Measurements from ENCODE around the gene CTRL.

CTRL gene

DNA sequence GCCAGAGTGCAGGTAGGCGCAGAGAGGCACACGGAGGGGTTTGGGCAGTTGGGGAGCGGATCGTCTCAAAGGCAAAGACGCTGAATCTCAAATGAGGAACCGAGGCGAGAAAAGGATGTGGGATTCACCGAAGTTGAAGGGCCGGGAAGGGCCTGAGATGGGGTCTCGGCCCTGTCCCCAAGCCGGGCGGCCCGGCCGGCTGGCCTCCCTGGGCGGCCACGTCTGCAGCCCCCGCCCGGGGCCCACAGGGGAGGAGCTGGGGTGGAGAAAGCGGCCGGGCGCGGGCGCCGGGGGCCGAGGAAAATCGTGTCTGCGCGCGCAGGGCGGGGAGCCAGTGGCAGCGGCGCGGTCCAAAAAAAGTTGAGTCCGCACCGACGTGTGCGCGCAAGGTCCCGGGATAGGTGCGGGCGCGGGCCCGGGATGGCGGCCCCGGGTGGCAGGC is 36.3 kb upstream of the CTRL start:
- peak overlapping the region; percentile 85 for H3K4me3 Mint-ChIP-seq
- no peaks in the 10 kb centered on the region for H3K9me3 Mint-ChIP-seq
- no peaks in the 10 kb centered on the region for H3K27me3 Mint-ChIP-seq
- ATAC-seq (replicated peaks; ENCODE audit: extremely low read depth, poor library complexity, severe bottlenecking) (peak; percentile 17), DNase-seq (ENCODE audit: low spot score in 2 of 2) (no peak)
- peaks cover 9% of the 10 kb centered on the region for H3K36me3 Mint-ChIP-seq (ENCODE audit: insufficient read depth)
- peaks cover 35% of the 10 kb centered on the region for H3K4me1 Mint-ChIP-seq
- peak overlapping the region; percentile 77 for H3K27ac Mint-ChIP-seq (ENCODE audit: low read depth)

DNA sequence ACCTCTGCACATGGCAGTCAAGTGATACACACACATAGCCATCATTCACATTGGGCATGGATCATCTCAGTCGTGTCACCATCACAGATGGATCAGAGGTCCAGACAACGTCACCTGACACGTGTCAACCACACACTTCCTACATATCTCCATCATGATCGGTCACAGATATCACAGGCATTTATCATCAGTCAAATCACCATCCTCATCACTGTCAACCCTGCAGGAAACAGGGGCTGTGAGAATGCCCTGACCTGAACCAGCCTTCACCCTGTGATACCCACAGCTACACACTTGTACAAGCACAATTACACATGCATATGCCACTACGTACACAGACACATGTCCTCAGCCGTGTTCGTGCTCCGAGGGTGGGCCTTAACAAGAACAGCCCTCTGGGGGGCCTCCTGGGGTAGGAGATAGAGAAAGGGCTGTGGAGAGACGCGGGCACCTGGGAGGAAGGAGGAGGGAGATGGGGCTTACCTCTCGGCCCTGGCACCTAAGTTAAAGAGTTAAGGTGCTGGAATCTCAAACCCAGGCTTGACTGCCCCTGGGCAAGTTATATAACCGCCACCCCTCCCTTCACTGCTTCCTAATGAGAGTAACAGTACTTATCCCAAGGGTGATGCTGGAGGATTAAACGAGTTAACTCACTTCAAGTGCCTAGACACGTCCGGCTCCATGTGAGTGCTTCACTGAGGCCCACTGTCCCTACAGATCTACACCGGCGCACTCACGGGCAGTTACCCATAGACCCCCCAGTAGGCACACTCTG is 35.7 kb upstream of the CTRL start:
- Mint-ChIP-seq H3K27ac (ENCODE audit: low read depth) (peak overlapping the region; percentile 77), H3K4me3 (peak overlapping the region; percentile 85), H3K36me3 (ENCODE audit: insufficient read depth) (peaks cover 9% of the 10 kb centered on the region), H3K27me3 (no peaks in the 10 kb centered on the region), H3K4me1 (peaks cover 39% of the 10 kb centered on the region), H3K9me3 (no peaks in the 10 kb centered on the region)
- peak; percentile 12 for ATAC-seq (replicated peaks; ENCODE audit: extremely low read depth, poor library complexity, severe bottlenecking)
- DNase-seq (ENCODE audit: low spot score in 2 of 2): no peak

DNA sequence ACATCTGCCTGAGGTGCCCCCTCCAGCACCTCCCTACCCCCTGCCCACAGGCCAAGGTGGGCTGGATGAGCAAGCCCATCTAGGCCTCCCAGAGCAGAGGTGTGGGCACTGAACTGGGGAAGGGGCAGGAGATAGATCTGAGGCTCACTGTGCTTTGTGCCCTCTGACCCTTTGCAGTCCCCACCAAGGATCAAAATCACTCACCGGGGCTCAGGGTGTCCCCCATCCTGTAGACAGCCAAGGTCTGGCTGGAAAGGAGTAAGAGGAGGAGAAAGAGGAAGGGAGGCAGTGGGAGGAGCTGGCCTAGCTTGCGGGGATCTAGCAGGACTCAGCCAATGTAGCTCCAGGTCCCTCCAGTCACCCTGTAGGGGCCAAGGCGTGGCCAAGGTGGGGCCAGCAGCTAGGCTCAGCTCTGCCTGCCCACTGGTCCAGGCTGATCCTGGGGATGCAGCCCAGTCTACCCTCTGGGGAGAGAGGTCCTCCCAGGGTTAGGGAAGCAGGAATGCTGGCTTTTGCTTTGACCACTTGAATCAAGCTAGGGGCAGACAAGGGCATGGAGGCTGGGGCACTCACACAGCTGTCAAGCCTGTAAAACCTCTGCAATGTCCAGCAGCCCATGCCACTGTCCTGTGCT is 35.0 kb upstream of the CTRL start:
- Mint-ChIP-seq H3K36me3 (ENCODE audit: insufficient read depth) (peaks cover 9% of the 10 kb centered on the region), H3K4me1 (peaks cover 39% of the 10 kb centered on the region)

DNA sequence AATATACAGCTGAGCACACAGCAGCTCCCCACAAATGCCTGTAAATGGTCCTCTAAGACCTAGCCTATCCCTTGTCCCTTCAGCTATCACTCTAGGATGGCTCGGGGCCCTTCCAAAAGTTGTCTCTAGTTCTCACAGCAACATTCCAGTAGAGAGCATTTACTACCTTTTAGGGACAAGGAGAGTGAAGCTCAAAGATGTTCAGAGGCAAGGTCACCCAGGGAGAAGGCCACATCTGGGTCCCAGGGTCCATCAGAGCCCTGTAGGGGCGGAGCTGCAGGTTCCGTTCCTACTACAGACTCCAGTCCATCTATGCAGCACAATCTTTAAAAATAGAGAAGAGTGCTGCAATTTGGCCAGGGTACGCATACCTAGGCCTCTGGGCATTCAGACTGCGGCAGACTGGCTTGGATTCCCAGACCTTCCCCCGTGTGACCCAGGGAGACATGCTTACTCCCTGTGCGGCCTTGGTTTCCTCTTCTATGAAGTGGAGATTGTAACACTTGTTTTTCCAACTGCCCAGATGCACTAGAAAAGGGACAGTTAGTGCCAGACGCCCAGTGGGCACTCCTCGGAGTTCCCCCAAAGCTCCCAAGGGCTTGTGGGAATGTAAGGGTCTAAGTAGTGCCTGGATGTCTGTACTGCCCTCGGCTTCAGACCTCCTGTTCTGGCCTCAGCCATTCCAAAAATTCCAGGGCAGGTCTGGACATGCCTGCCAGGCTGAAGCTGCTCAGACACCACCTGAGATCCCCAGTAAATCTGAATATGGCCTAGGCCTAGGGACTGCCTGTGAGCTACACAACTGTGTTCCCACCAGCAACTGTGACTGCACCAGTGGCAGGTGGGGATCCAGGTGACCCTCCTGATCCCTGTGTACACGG is 34.2 kb upstream of the CTRL start:
- ATAC-seq (replicated peaks; ENCODE audit: extremely low read depth, poor library complexity, severe bottlenecking) (no peak), DNase-seq (ENCODE audit: low spot score in 2 of 2) (no peak)
- Mint-ChIP-seq H3K9me3 (no peaks in the 10 kb centered on the region), H3K4me3 (no peak overlapping the region), H3K36me3 (ENCODE audit: insufficient read depth) (peaks cover 9% of the 10 kb centered on the region), H3K27me3 (no peaks in the 10 kb centered on the region), H3K27ac (ENCODE audit: low read depth) (no peak overlapping the region), H3K4me1 (peaks cover 39% of the 10 kb centered on the region)

More for the DNA sequence above, 35.0 kb upstream of the CTRL start:
- ATAC-seq (replicated peaks; ENCODE audit: extremely low read depth, poor library complexity, severe bottlenecking) (no peak), DNase-seq (ENCODE audit: low spot score in 2 of 2) (no peak)
- Mint-ChIP-seq H3K27ac (ENCODE audit: low read depth) (peak overlapping the region; percentile 77), H3K9me3 (no peaks in the 10 kb centered on the region), H3K4me3 (peak overlapping the region; percentile 85), H3K27me3 (no peaks in the 10 kb centered on the region)

DNA sequence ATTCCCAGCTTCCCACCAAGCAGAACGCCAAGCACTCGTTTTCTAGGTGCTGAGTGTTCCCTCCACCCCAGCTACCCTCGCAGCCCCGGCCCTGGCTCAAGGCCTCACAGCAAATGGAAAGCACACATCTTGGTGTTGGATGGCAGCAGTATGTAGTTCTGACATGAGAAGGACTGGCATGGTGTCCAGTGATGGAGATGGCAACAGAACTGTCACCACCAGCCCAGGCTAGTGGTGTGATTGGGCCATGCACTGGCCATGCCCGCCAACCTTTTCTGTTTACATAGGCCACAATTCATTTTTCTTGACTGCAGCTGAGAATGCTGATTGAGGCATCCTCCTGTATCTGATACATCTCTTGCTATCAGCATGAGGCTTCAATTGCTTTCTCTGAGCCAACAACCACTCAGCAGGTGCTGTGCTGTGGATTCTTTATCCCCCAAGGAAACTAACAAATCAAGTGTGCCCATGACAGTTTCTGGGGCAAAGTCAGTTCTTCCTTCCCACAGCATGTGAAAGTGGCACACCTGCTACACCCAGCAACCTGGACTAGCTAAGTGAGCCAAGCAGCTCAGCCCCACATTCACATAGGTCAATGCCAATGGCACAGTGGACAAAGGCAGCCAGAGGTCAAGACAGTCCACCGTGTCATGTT is 32.9 kb upstream of the CTRL start:
- H3K27me3 Mint-ChIP-seq: no peaks in the 10 kb centered on the region
- no peak for DNase-seq (ENCODE audit: low spot score in 2 of 2)
- H3K4me3 Mint-ChIP-seq: no peak overlapping the region
- H3K9me3 Mint-ChIP-seq: no peaks in the 10 kb centered on the region
- ATAC-seq (replicated peaks; ENCODE audit: extremely low read depth, poor library complexity, severe bottlenecking): no peak
- H3K36me3 Mint-ChIP-seq (ENCODE audit: insufficient read depth): peaks cover 7% of the 10 kb centered on the region
- no peak overlapping the region for H3K27ac Mint-ChIP-seq (ENCODE audit: low read depth)
- peaks cover 35% of the 10 kb centered on the region for H3K4me1 Mint-ChIP-seq

DNA sequence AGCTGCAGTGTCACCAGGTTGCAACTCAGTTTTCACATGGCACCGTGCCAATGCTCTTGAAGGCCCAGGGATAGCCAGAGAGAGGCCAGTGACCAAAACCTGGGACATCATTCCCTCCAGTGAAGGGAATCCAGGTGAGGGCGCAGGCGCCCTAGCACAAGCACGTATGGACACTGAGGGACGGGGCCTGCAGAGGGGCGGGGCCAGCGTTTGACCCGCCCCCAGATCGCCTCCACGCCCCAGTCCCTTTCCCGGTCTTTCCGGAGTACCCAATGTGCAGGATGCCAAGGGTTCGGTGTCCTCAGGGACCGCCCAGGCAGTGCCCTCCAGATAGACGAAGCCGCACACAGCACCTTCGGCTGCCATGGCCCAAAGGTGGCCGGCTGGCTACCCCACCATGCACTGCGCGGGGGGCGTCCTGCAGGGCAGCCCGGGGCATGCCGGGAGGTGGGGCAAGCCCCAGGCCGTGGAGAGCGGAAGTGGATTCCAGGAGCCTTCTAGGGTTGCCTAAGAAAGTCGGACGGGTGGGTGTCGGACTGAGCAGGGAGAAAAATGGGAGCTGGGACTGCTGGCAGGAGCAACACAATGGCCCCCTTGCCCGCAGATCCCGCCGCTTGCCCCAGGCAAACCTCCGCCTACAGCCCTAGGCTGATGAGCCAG is 32.1 kb upstream of the CTRL start:
- no peak for DNase-seq (ENCODE audit: low spot score in 2 of 2)
- Mint-ChIP-seq H3K4me3 (no peak overlapping the region), H3K27ac (ENCODE audit: low read depth) (no peak overlapping the region), H3K36me3 (ENCODE audit: insufficient read depth) (peaks cover 6% of the 10 kb centered on the region), H3K4me1 (peaks cover 27% of the 10 kb centered on the region), H3K27me3 (no peaks in the 10 kb centered on the region), H3K9me3 (no peaks in the 10 kb centered on the region)
- ATAC-seq (replicated peaks; ENCODE audit: extremely low read depth, poor library complexity, severe bottlenecking): no peak

DNA sequence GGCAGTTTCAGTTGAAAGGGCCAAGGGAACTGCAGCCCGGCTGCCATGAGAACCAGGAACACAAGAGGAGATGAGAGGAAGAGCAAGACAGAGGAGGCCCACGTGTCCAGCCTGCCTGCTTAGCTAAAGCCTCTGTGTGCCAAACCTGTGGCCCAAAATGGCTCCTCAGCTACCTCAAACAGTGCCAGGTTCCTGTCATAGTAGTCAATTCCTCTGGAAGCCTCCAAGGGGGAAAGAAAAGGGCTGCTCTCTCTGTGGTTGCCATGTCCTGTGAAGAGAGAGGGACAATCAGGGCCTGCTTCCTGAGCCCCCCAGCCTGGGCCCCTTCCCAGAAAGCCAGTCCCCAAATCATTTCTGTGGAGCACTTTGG is 31.6 kb upstream of the CTRL start:
- no peaks in the 10 kb centered on the region for H3K27me3 Mint-ChIP-seq
- H3K27ac Mint-ChIP-seq (ENCODE audit: low read depth): no peak overlapping the region
- peaks cover 6% of the 10 kb centered on the region for H3K36me3 Mint-ChIP-seq (ENCODE audit: insufficient read depth)
- DNase-seq (ENCODE audit: low spot score in 2 of 2) (no peak), ATAC-seq (replicated peaks; ENCODE audit: extremely low read depth, poor library complexity, severe bottlenecking) (no peak)
- peaks cover 27% of the 10 kb centered on the region for H3K4me1 Mint-ChIP-seq
- no peak overlapping the region for H3K4me3 Mint-ChIP-seq
- H3K9me3 Mint-ChIP-seq: no peaks in the 10 kb centered on the region

DNA sequence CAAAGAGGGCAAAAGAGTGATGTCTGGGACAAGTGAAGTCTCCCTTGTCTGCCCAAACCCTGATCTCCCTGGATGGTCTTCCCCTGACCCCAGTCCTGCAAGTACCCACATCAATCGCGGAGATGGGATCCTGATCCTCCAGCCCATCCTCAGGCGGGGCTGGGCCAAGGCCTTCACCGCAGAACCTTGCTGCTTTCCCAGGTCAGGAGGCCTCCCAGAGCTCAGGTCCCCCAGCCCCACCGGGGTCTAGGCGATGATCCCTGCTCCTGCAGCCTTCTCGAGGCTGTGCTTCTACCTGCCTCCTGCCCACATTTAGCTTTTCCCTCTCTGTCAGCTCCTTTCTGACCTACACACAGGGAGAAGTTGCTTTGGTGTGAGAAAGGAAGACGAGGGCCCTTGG is 30.5 kb upstream of the CTRL start:
- ATAC-seq (replicated peaks; ENCODE audit: extremely low read depth, poor library complexity, severe bottlenecking) (no peak), DNase-seq (ENCODE audit: low spot score in 2 of 2) (no peak)
- peaks cover 18% of the 10 kb centered on the region for H3K4me1 Mint-ChIP-seq
- H3K27me3 Mint-ChIP-seq: no peaks in the 10 kb centered on the region
- H3K9me3 Mint-ChIP-seq: no peaks in the 10 kb centered on the region
- peaks cover 3% of the 10 kb centered on the region for H3K36me3 Mint-ChIP-seq (ENCODE audit: insufficient read depth)
- H3K27ac Mint-ChIP-seq (ENCODE audit: low read depth): no peak overlapping the region
- H3K4me3 Mint-ChIP-seq: no peak overlapping the region

DNA sequence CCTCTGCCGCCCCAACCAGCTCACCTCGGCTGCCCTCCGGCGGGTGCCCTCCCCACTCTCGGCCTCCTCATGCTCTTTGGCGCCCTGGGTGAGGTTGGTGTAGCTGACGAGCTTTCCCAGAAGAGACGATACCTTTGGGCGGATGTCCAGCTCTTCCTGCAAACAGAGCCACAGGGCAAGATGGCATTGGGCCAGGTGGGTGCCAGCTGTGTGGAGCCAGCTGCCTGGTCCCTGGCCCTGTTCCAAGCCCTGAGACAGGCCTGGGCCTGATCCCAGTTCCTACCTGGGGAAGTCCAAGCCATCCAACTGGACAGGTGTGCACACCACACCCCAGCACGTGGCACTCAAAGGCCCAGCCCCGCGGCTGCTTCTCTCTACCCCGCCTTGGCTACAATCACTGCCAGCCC is 29.9 kb upstream of the CTRL start:
- peaks cover 3% of the 10 kb centered on the region for H3K36me3 Mint-ChIP-seq (ENCODE audit: insufficient read depth)
- no peak overlapping the region for H3K4me3 Mint-ChIP-seq
- no peaks in the 10 kb centered on the region for H3K27me3 Mint-ChIP-seq
- peaks cover 12% of the 10 kb centered on the region for H3K4me1 Mint-ChIP-seq
- DNase-seq (ENCODE audit: low spot score in 2 of 2) (no peak), ATAC-seq (replicated peaks; ENCODE audit: extremely low read depth, poor library complexity, severe bottlenecking) (no peak)
- H3K27ac Mint-ChIP-seq (ENCODE audit: low read depth): no peak overlapping the region
- no peaks in the 10 kb centered on the region for H3K9me3 Mint-ChIP-seq

DNA sequence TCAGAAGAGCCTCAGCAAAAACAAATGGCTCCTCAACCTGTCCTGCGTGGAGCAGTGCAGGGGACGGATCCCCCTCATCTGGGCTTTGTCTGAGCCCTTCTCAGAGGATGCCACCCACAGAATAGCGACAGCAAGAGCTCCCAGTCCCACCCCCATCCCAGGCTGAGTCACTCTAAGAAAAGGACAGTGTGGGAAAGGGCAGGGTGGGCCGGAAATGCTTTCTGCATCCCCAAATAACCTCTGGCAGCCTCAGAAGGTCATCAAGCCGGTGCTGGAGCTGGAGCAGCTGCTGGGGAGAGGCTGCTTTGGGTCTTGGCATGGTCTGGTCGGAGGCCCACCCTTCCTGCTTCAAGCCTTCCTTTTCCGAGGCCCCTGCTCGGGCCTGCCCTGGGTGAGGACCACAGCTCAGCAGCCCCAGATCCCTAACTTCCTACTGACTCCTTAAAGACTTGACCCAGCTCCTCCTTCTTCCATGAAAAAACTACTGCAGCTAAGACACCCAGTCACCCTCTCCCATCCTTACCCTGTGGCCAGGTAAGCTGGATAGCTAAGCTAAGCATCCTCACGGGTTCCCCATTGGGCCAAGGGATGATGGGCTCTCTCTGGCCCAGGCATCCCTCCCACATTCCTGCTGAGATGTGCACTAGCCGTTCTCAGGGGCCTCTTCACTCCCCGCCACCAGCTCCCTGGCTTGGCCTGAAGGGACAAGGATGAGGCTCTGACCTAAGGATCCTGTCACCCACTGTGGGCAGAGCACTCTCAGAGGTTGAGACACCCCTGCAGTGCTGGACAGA is 28.1 kb upstream of the CTRL start:
- no peak overlapping the region for H3K27ac Mint-ChIP-seq (ENCODE audit: low read depth)
- no peak for ATAC-seq (replicated peaks; ENCODE audit: extremely low read depth, poor library complexity, severe bottlenecking)
- no peaks in the 10 kb centered on the region for H3K27me3 Mint-ChIP-seq

DNA sequence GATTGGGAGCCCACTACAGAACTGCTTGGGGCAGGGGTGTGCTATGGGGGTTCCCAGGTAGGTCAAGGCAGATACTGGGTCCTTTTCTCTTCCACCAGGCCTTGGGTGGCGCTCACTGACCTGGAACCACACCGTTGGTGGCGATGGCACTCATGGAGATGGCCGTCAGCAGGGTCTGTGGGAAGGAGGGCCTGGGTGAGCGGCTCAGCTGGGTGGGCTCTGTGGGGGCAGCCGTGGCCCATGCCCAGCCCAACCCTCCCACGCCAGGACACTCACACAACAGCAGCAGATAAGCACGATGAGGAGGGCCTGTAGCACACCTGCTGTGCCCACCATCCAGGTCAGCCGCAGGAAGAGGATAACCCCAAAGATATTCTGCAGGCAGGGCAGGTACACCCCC is 26.0 kb upstream of the CTRL start:
- ATAC-seq (replicated peaks; ENCODE audit: extremely low read depth, poor library complexity, severe bottlenecking): no peak
- peaks cover 3% of the 10 kb centered on the region for H3K36me3 Mint-ChIP-seq (ENCODE audit: insufficient read depth)
- H3K9me3 Mint-ChIP-seq: no peaks in the 10 kb centered on the region
- H3K27me3 Mint-ChIP-seq: no peaks in the 10 kb centered on the region
- H3K27ac Mint-ChIP-seq (ENCODE audit: low read depth): peak overlapping the region; percentile 29
- H3K4me3 Mint-ChIP-seq: no peak overlapping the region
- DNase-seq (ENCODE audit: low spot score in 2 of 2): no peak
- H3K4me1 Mint-ChIP-seq: peaks cover under 1% of the 10 kb centered on the region

More for the DNA sequence above, 28.1 kb upstream of the CTRL start:
- Mint-ChIP-seq H3K9me3 (no peaks in the 10 kb centered on the region), H3K4me3 (no peak overlapping the region), H3K4me1 (peaks cover 5% of the 10 kb centered on the region), H3K36me3 (ENCODE audit: insufficient read depth) (peaks cover 4% of the 10 kb centered on the region)
- DNase-seq (ENCODE audit: low spot score in 2 of 2): no peak

All from central memory CD8-positive, alpha-beta T cell (primary cell).